ENCODE data around the gene MAN1A1.

- TF ChIP-seq CTCF (IDR thresholded peaks at IDR 0.05; ENCODE audit: insufficient read depth, low read length) (no peak), POLR2AphosphoS5 (IDR thresholded peaks at IDR 0.05; ENCODE audit: low read depth) (no peak), SPI1 (IDR thresholded peaks at IDR 0.05; ENCODE audit: borderline replicate concordance, low read depth) (no peak), REST (IDR thresholded peaks at IDR 0.05; ENCODE audit: insufficient replicate concordance, low read depth) (no peak), GABPA (IDR thresholded peaks at IDR 0.05; ENCODE audit: low read depth) (no peak)
Measured at GRCh38 chr6:119190176-119190575, 159.4 kb downstream of the MAN1A1 start.

All from HL-60 (cell line).